MM.1S (cell line): ENCODE measurements around the gene MAGI1.
"Not testable (repeated sequence)": the region's sequence is repeated elsewhere in the genome, so short reads cannot be mapped to it uniquely, and the experiment has no call there.

Experiments used
- DNase-seq: peaks from one replicate; pipeline ENCODE4 v3.0.0-alpha.2; 2015
- H2AFZ ChIP-seq: fragments of 300-600 bp; sonication (generic); 2 replicates; pipeline ENCODE4 v1.6.0; 2016; ENCODE audit warnings: antibody characterized with exemption, low read length
- H3F3A ChIP-seq: fragments of 300-600 bp; sonication (generic); 2 replicates; pipeline ENCODE4 v1.6.1; 2016; ENCODE audit warnings: mild to moderate bottlenecking, antibody characterized with exemption, low read length, moderate library complexity, mixed read lengths; ENCODE audit not compliant: insufficient read depth
- H3K27ac ChIP-seq: fragments of 300-600 bp; sonication (generic); 2 replicates; pipeline ENCODE4 v1.5.1; 2016; ENCODE audit warnings: mild to moderate bottlenecking, low read length
- H3K27me3 ChIP-seq: fragments of 300-600 bp; sonication (generic); replicated peaks from 2 replicates; pipeline ENCODE4 v1.6.0; 2016; ENCODE audit warnings: low read length; ENCODE audit not compliant: insufficient read depth
- H3K36me3 ChIP-seq: fragments of 300-600 bp; sonication (generic); replicated peaks from 2 replicates; pipeline ENCODE4 v1.6.1; 2016; ENCODE audit warnings: mild to moderate bottlenecking, low read length, mixed read lengths; ENCODE audit not compliant: insufficient read depth
- H3K4me1 ChIP-seq: fragments of 300-600 bp; sonication (generic); 2 replicates; pipeline ENCODE4 v1.6.1; 2016; ENCODE audit warnings: low read length, mixed read lengths
- H3K4me2 ChIP-seq: fragments of 300-600 bp; sonication (generic); 2 replicates; pipeline ENCODE4 v1.6.0; 2016; ENCODE audit warnings: low read depth, low read length
- H3K4me3 ChIP-seq: fragments of 300-600 bp; sonication (generic); 2 replicates; pipeline ENCODE4 v1.5.1; 2016; ENCODE audit warnings: low read length, mixed read lengths
- H3K79me2 ChIP-seq: fragments of 300-600 bp; sonication (generic); 2 replicates; pipeline ENCODE4 v1.6.1; 2016; ENCODE audit warnings: mixed run types, low read length, mixed read lengths
- H3K9ac ChIP-seq: fragments of 300-600 bp; sonication (generic); 2 replicates; pipeline ENCODE4 v1.6.1; 2016; ENCODE audit warnings: low read length, mixed read lengths
- H3K9me2 ChIP-seq: fragments of 300-600 bp; sonication (generic); replicated peaks from 2 replicates; pipeline ENCODE4 v1.6.1; 2016; ENCODE audit warnings: mild to moderate bottlenecking, low read length, mixed read lengths; ENCODE audit not compliant: insufficient read depth
- H3K9me3 ChIP-seq: fragments of 300-600 bp; sonication (generic); replicated peaks from 2 replicates; pipeline ENCODE4 v1.6.1; 2016; ENCODE audit warnings: mild to moderate bottlenecking, low read length, mixed read lengths; ENCODE audit not compliant: insufficient read depth
- H4K20me1 ChIP-seq: fragments of 300-600 bp; sonication (generic); 2 replicates; pipeline ENCODE4 v1.6.1; 2016; ENCODE audit warnings: mild to moderate bottlenecking, low read length, moderate library complexity, mixed read lengths; ENCODE audit not compliant: insufficient read depth
- EZH2 ChIP-seq: fragments of 300-600 bp; sonication (generic); optimal IDR thresholded peaks from 2 replicates; pipeline ENCODE3; 2017; ENCODE audit warnings: low read depth, mild to moderate bottlenecking, antibody characterized with exemption, low read length, mixed read lengths
- EZH2phosphoT487 ChIP-seq: fragments of 300-600 bp; sonication (generic); IDR thresholded peaks from 2 replicates; pipeline ENCODE4 v1.6.1; 2018; ENCODE audit warnings: antibody characterized with exemption, low read length
- TF ChIP-seq, protein P1 (sequence below): fragments of 300-600 bp; sonication (generic); IDR thresholded peaks from 2 replicates; pipeline ENCODE4 v1.5.1; 2016; ENCODE audit warnings: antibody characterized with exemption, low read length, mixed read lengths

Gene MAGI1

DNA sequence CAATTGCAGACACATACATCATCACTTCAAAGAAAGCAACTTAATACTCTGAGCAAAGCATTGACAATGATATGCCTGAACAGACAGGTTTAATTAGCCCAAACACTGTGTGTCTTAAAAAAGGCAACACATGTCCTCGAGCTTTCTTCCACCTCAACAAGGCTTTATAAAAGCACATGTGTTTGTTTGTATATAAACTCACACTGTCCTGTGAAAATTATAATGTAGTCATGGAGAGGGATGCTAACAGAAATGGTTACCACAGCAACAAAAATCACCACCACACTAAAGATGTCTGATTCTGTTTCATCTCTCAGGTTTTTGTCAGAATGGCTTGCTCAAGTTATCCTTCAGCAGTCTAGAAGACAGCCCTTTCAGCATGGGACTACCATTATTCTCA is 314.7 kb downstream of the MAGI1 start:
- Histone ChIP-seq H3K79me2 (no peaks in the 10 kb centered on the region), H3K4me2 (no peak overlapping the region), H3K27me3 (no peaks in the 10 kb centered on the region), H3K36me3 (no peaks in the 10 kb centered on the region), H2AFZ (no peak overlapping the region), H3K4me1 (no peaks in the 10 kb centered on the region), H3F3A (no peaks in the 10 kb centered on the region), H3K9me3 (no peaks in the 10 kb centered on the region), H3K9me2 (no peaks in the 10 kb centered on the region), H3K4me3 (no peak overlapping the region), H4K20me1 (no peaks in the 10 kb centered on the region), H3K9ac (no peak overlapping the region), H3K27ac (no peak overlapping the region)
- TF ChIP-seq EZH2phosphoT487 (no peak), EZH2 (no peak)
- TF ChIP-seq, protein P1, sequence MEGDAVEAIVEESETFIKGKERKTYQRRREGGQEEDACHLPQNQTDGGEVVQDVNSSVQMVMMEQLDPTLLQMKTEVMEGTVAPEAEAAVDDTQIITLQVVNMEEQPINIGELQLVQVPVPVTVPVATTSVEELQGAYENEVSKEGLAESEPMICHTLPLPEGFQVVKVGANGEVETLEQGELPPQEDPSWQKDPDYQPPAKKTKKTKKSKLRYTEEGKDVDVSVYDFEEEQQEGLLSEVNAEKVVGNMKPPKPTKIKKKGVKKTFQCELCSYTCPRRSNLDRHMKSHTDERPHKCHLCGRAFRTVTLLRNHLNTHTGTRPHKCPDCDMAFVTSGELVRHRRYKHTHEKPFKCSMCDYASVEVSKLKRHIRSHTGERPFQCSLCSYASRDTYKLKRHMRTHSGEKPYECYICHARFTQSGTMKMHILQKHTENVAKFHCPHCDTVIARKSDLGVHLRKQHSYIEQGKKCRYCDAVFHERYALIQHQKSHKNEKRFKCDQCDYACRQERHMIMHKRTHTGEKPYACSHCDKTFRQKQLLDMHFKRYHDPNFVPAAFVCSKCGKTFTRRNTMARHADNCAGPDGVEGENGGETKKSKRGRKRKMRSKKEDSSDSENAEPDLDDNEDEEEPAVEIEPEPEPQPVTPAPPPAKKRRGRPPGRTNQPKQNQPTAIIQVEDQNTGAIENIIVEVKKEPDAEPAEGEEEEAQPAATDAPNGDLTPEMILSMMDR: no peak
- no peak for DNase-seq

DNA sequence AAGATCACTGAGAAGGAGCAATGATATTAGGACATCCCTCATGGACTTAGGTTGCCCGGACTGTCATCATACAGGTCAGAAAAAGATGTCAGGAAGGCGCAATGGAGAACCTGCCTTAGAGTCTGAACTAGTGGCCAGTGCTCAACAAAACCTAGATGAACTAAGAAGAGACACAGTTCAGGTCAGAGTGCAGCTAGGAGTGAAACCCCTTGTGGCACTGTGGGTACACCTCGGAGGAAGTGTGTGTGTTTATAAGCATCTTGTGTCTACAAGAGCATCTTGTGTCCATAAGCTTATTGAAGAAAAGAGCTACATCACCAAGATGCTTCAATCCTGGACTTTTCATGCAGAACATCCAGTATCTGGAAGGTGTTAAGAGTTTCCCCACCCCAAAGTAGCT is 315.7 kb downstream of the MAGI1 start:
- H2AFZ ChIP-seq: no peak overlapping the region
- TF ChIP-seq, protein P1: no peak
- TF ChIP-seq EZH2 (no peak), EZH2phosphoT487 (no peak)
- no peak for DNase-seq
- H3K9me2 ChIP-seq: no peaks in the 10 kb centered on the region
- no peak overlapping the region for H3K4me2 ChIP-seq
- H3F3A ChIP-seq: no peaks in the 10 kb centered on the region
- no peaks in the 10 kb centered on the region for H4K20me1 ChIP-seq
- no peaks in the 10 kb centered on the region for H3K79me2 ChIP-seq
- H3K27ac ChIP-seq: no peak overlapping the region
- no peaks in the 10 kb centered on the region for H3K4me1 ChIP-seq
- H3K9me3 ChIP-seq: no peaks in the 10 kb centered on the region
- H3K4me3 ChIP-seq: no peak overlapping the region
- no peak overlapping the region for H3K9ac ChIP-seq
- no peaks in the 10 kb centered on the region for H3K27me3 ChIP-seq
- H3K36me3 ChIP-seq: no peaks in the 10 kb centered on the region

DNA sequence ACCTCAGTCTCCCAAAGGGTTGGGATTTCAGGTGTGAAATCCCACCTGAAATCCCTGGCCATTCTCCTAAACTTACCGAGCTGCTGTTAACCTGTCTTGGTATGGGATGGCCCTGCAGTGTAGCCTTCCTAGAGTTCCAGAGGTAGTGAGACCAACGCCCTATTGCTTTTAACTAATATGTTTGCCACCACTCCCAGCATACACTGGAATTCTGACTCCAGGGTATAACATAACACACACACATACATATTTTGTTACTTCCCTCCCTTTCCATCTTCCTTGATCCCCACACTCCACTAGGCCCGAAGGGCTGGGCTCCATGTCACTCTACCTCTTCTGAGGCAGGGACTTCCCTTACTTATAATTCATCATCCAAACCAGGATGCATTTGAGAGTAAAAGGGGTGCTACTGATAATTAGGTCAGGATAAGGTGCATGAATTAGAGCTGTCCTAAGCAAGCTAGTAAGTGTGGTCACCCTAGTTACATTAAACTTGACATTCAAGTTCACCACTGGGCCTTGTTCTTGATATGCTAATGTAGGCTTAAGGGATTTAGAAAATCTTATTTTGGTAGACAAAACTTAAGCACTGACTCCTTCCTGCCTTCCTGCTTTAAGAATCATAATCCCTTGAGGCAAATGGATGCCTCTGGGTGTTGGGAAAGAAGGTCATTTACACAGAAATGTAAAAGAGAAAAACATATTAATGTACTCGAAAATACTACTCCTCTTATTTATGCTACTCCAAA is 317.6 kb downstream of the MAGI1 start:
- TF ChIP-seq, protein P1: no peak
- no peak for TF ChIP-seq EZH2
- TF ChIP-seq EZH2phosphoT487: no peak
- Histone ChIP-seq H3K9ac (no peak overlapping the region), H3K79me2 (no peaks in the 10 kb centered on the region), H3K9me3 (no peaks in the 10 kb centered on the region), H3K4me3 (no peak overlapping the region), H3K27ac (no peak overlapping the region), H3K4me1 (no peaks in the 10 kb centered on the region), H3K4me2 (no peak overlapping the region), H3K36me3 (no peaks in the 10 kb centered on the region), H3K9me2 (no peaks in the 10 kb centered on the region), H3K27me3 (no peaks in the 10 kb centered on the region), H3F3A (no peaks in the 10 kb centered on the region), H2AFZ (no peak overlapping the region), H4K20me1 (no peaks in the 10 kb centered on the region)
- DNase-seq: no peak

DNA sequence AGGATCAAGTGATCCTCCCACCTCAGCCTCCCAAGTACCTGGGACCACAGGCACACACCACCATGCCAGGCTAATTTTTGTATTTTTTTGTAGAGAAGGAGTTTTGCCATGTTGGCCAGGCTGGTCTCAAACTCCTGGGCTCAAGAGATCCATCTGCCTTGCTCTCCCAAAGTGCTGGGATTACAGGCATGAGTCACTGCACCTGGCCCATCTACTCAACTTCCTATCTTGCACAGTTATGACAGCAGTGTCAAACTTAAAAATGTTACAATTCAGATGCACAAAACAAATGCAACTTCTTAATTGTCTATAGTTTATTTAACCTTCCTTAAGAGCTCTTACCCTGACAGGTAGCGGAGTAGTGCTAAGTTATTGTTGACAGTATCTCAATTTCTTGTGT is 319.1 kb downstream of the MAGI1 start:
- not testable (repeated sequence) for H2AFZ ChIP-seq, H3K79me2 ChIP-seq, H3K27me3 ChIP-seq, H3K4me1 ChIP-seq, H3F3A ChIP-seq, H3K4me2 ChIP-seq, H3K9me3 ChIP-seq, H3K36me3 ChIP-seq, DNase-seq, H3K4me3 ChIP-seq, H4K20me1 ChIP-seq, H3K9ac ChIP-seq, H3K9me2 ChIP-seq, H3K27ac ChIP-seq
